HG02759 (cell line): ENCODE results near the gene DUSP6.
A peak's percentile ranks its signal among the peaks of the same experiment; 100 is the strongest.
"Not testable (repeated sequence)": the region's sequence is repeated elsewhere in the genome, so short reads cannot be mapped to it uniquely, and the experiment has no call there.

Experiments
- ATAC-seq: cut with Tn5 transposase; IDR thresholded peaks from one replicate; pipeline ENCODE4 v1.9.1; 2021; ENCODE audit warnings: mild to moderate bottlenecking, moderate library complexity; ENCODE audit not compliant: unreplicated experiment

The DUSP6 gene

GRCh38 chr12:89353188-89353822 lies 1.0 kb upstream of the DUSP6 start:
- peak; percentile 23 for ATAC-seq

GRCh38 chr12:89352242-89352491 lies 134 bp downstream of the DUSP6 start:
- no peak for ATAC-seq

GRCh38 chr12:89351489-89352241 lies 636 bp downstream of the DUSP6 start:
- peak; percentile 16 for ATAC-seq

- ATAC-seq, result no peak
Observed at GRCh38 chr12:89350630-89351488, 1.4 kb downstream of the DUSP6 start.

- no peak for ATAC-seq
Observed at GRCh38 chr12:89350260-89350629, 2.1 kb downstream of the DUSP6 start.

GRCh38 chr12:89349814-89350213 lies 2.5 kb downstream of the DUSP6 start:
- ATAC-seq, result no peak

- ATAC-seq, result no peak
Observed at GRCh38 chr12:89348894-89349699, 3.2 kb downstream of the DUSP6 start.

- no peak for ATAC-seq
Observed at GRCh38 chr12:89347325-89347829, 4.9 kb downstream of the DUSP6 start.

- peak; percentile 13 for ATAC-seq
Observed at GRCh38 chr12:89346741-89347324, 5.5 kb downstream of the DUSP6 start.

- peak; percentile 98 for ATAC-seq
Observed at GRCh38 chr12:89345830-89346740, 6.2 kb downstream of the DUSP6 start.

GRCh38 chr12:89345376-89345775 lies 6.9 kb downstream of the DUSP6 start:
- ATAC-seq, result no peak

GRCh38 chr12:89344862-89345202 lies 7.5 kb downstream of the DUSP6 start:
- ATAC-seq, result no peak

- no peak for ATAC-seq
Observed at GRCh38 chr12:89344043-89344861, 8.0 kb downstream of the DUSP6 start.

- no peak for ATAC-seq
Observed at GRCh38 chr12:89343127-89343526, 9.2 kb downstream of the DUSP6 start.

- ATAC-seq, result no peak
Observed at GRCh38 chr12:89340861-89341260, 11.4 kb downstream of the DUSP6 start.

- no peak for ATAC-seq
Observed at GRCh38 chr12:89339526-89339925, 12.8 kb downstream of the DUSP6 start.

- ATAC-seq, result not testable (repeated sequence)
Observed at GRCh38 chr12:89337136-89337535, 15.2 kb downstream of the DUSP6 start.

GRCh38 chr12:89335452-89336244 lies 16.7 kb downstream of the DUSP6 start:
- ATAC-seq, result no peak
